GM18867 (cell line): ENCODE measurements around the gene MYLK.

ENCODE experiments used
- ATAC-seq: cut with Tn5 transposase; IDR thresholded peaks from one replicate; pipeline ENCODE4 v1.9.1; 2021; ENCODE audit warnings: mild to moderate bottlenecking, moderate library complexity; ENCODE audit not compliant: unreplicated experiment

Gene MYLK

DNA sequence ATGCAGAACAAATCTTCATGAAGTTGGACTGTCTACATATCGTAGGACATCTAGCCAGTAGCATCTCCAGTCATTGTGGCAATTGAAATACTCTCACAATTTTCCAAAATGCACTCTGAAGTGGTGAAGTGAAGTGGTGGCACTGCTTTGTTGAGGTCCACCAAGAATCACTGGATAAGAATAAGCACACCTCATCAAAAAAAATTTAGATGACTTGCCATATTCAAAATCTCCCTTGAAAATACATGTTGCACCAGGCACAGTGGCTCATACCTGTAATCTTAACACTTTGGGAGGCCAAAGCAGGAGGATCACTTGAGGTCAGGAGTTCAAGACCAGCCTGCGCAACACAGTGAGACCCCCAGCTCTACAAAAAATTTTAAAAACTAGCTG is 312.2 kb downstream of the MYLK start:
- no peak for ATAC-seq

- no peak for ATAC-seq
These were observed 312.7 kb downstream of the MYLK start for GRCh38 chr3:123571264-123571972.

DNA sequence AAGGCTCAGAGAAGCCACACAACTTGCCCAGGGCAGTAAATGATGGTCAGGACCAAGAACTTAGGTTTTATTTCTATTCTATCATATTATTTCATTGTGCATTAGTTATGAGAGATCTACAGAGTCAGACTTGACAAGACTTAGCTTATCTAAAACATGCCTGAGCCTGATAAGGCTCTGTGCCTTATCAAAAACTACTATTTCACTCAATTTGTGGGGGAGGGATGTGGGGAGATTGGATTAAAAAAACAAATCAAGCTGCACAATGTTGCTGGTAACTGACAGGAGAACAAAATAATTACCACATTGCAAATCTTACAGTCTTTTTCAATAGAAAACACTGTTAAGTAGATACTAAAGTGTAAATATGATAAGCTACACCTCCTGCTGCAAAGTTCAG is 315.3 kb downstream of the MYLK start:
- no peak for ATAC-seq

DNA sequence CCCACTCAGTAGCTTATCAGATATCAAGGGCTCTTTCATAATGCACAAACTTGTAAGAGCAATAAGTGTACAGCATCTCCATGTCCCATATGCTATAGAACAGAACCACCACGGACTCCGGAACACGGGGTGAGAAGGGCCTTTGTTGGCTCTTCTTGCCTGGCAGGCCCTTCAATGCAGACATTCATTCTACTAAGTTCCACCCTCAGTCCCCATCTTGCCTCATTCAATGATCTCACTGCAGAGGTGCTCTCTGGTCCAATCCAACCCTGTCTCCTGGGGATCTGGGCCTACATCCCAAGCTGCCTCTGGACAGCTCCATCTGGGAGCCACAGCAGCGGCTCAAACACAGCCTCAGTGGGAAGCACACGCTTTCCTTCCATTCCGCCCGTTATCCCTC is 316.1 kb downstream of the MYLK start:
- no peak for ATAC-seq

DNA sequence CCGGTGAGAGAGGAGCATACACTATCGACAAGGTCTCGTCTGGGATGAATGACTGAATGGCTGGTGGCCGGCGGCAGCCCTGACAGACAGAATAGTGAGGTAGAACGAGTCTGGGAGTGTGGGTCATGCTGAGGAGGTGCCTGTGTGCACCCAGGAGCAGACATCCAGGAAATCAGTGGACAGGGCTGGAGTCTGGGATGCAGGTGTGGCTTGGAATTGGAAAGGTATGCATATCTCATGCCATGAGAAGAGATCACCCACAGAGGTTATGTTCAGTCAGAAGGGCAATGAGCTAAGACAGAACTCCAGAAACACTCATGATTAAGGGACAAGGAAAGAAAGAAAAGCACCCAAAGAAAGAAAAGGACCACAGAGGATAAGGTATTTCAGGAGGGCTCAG is 320.1 kb downstream of the MYLK start:
- no peak for ATAC-seq

GRCh38 chr3:123562547-123562946 is 321.6 kb downstream of the MYLK start:
- no peak for ATAC-seq

DNA sequence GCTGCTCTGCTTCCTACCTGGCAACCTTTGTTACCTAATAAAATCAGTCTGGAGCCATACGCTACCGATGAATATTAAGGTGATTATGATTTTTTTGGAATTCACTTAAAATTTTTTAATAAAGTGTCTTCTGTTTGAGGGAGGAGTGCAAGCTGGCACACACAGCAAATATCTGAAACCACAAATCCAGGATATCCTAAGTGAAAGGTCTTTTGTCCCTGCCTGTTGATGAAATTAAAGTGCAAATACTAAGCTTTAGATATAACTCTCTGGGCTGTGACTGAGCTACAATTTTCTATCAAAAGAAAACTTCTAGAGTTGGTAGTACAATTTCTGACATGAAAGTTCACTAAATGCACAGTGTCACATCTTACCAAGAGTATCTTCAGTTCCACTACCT is 322.9 kb downstream of the MYLK start:
- no peak for ATAC-seq
